HL-60 (cell line): ENCODE results near the gene AMDHD2.
"Not testable (repeated sequence)": the region's sequence is repeated elsewhere in the genome, so short reads cannot be mapped to it uniquely, and the experiment has no call there.

Experiments
- DNase-seq, 2 experiments: peaks; one replicate each; pipeline ENCODE4 v3.0.0-alpha.2; 2010 to 2020; ENCODE audit warnings: low read depth in 1 of 2, low spot score in 1 of 2
- H3K27ac ChIP-seq: fragments of 250-450 bp; sonication (Bioruptor Pico); replicated peaks from 2 replicates; pipeline ENCODE4 v1.5.1; 2020; ENCODE audit warnings: mild to moderate bottlenecking, moderate library complexity
- H3K27me3 ChIP-seq: fragments of 250-450 bp; sonication (Bioruptor Pico); 2 replicates; pipeline ENCODE4 v1.5.1; 2021; ENCODE audit warnings: mild to moderate bottlenecking, moderate library complexity; ENCODE audit not compliant: insufficient read depth, poor library complexity, severe bottlenecking
- H3K4me3 ChIP-seq: replicated peaks from 2 replicates; pipeline ENCODE4 v1.5.1; 2011; ENCODE audit warnings: mild to moderate bottlenecking, control low read depth, low read length; ENCODE audit not compliant: insufficient read depth
- CTCF ChIP-seq: IDR thresholded peaks from one replicate; pipeline ENCODE4 v1.5.1; 2011; ENCODE audit warnings: low read length, control low read depth, inconsistent platforms; ENCODE audit not compliant: insufficient read depth
- GABPA ChIP-seq: IDR thresholded peaks from 2 replicates; pipeline ENCODE4 v1.6.1; 2012; ENCODE audit warnings: low read depth
- POLR2AphosphoS5 ChIP-seq: IDR thresholded peaks from 2 replicates; pipeline ENCODE4 v1.6.1; 2012; ENCODE audit warnings: low read depth
- REST ChIP-seq: IDR thresholded peaks from 2 replicates; pipeline ENCODE4 v1.6.1; 2012; ENCODE audit warnings: low read depth; ENCODE audit not compliant: insufficient replicate concordance
- SPI1 ChIP-seq: IDR thresholded peaks from 2 replicates; pipeline ENCODE4 v1.6.1; 2012; ENCODE audit warnings: low read depth, mild to moderate bottlenecking, borderline replicate concordance

The AMDHD2 gene

GRCh38 chr16:2476741-2477140 lies 43.4 kb upstream of the AMDHD2 start:
- Histone ChIP-seq H3K4me3 (no peak overlapping the region), H3K27ac (no peak overlapping the region), H3K27me3 (peaks cover 7% of the 10 kb centered on the region)
- no peak for TF ChIP-seq POLR2AphosphoS5
- TF ChIP-seq SPI1: no peak
- TF ChIP-seq CTCF: no peak
- TF ChIP-seq GABPA: no peak
- no peak for TF ChIP-seq REST
- DNase-seq: no peak

- Histone ChIP-seq H3K27ac (no peak overlapping the region), H3K27me3 (peaks cover 2% of the 10 kb centered on the region), H3K4me3 (no peak overlapping the region)
- TF ChIP-seq SPI1 (no peak), POLR2AphosphoS5 (no peak), CTCF (no peak), REST (no peak), GABPA (no peak)
- no peak for DNase-seq
Observed at GRCh38 chr16:2477327-2477726, 42.8 kb upstream of the AMDHD2 start.

- DNase-seq: no peak
- Histone ChIP-seq H3K27ac (no peak overlapping the region), H3K4me3 (no peak overlapping the region), H3K27me3 (no peaks in the 10 kb centered on the region)
- no peak for TF ChIP-seq POLR2AphosphoS5
- TF ChIP-seq SPI1: no peak
- TF ChIP-seq REST: no peak
- no peak for TF ChIP-seq GABPA
- TF ChIP-seq CTCF: no peak
Observed at GRCh38 chr16:2478279-2478678, 41.9 kb upstream of the AMDHD2 start.

- H3K4me3 ChIP-seq, DNase-seq, H3K27ac ChIP-seq, H3K27me3 ChIP-seq: not testable (repeated sequence)
Observed at GRCh38 chr16:2479996-2480395, 40.2 kb upstream of the AMDHD2 start.
